ENCODE results near the gene PDXP. TPM values are rescaled to one million over a fixed set of nuclear protein-coding genes. Genes with fewer than 3 reads are reported as not detected.

The PDXP gene
- polyA plus RNA-seq, 1 donor (not counting 4 experiments of a cell fraction or from before 2014, with no cell fraction given) = 5.2 TPM

- Histone ChIP-seq H2AFZ (ENCODE audit: control insufficient read depth, low read length) (no peak overlapping the region), H3K27me3 (ENCODE audit: control insufficient read depth, extremely low read depth, insufficient read depth, low read length) (no peaks in the 10 kb centered on the region), H4K20me1 (ENCODE audit: control insufficient read depth, extremely low read depth, insufficient read depth, low read length) (no peaks in the 10 kb centered on the region), H3K79me2 (ENCODE audit: control insufficient read depth, insufficient read depth, low read length) (no peaks in the 10 kb centered on the region), H3K4me1 (ENCODE audit: control insufficient read depth, extremely low read depth, insufficient read depth, low read length) (peaks cover 8% of the 10 kb centered on the region), H3K4me3 (ENCODE audit: control insufficient read depth in 2 of 3, extremely low read depth in 1 of 3, insufficient read depth in 2 of 3, low read depth in 1 of 3, low read length in 3 of 3) (no peak overlapping the region), H3K36me3 (ENCODE audit: control insufficient read depth in 2 of 2, extremely low read depth in 1 of 2, insufficient read depth in 2 of 2, low read length in 2 of 2) (peaks cover 25 to 29% of the 10 kb centered on the region in 2 experiments), H3K27ac (ENCODE audit: control insufficient read depth, insufficient read depth, low read length) (no peak overlapping the region), H3K9me3 (ENCODE audit: control insufficient read depth, low read depth, low read length) (no peaks in the 10 kb centered on the region), H3K9ac (ENCODE audit: control insufficient read depth, extremely low read depth, insufficient read depth, low read length) (no peak overlapping the region), H3K9me1 (ENCODE audit: control insufficient read depth, extremely low read depth, insufficient read depth, low read length) (no peaks in the 10 kb centered on the region), H3K4me2 (ENCODE audit: control insufficient read depth, extremely low read depth, insufficient read depth, low read depth, low read length) (no peak overlapping the region)
- no peak for DNase-seq (ENCODE audit: low read depth, low spot score)
- FAIRE-seq = no peak
- dilution Hi-C loops (cut with MboI; ENCODE audit: extremely low pct_ligation_motif_present, low sequenced_read_pairs) = no loop called here
- TF ChIP-seq CTCF (optimal IDR thresholded peaks at IDR 0.05 in 1 of 3, IDR thresholded peaks at IDR 0.05 in 1 of 3, conservative IDR thresholded peaks at IDR 0.05 in 1 of 3; ENCODE audit: extremely low read depth in 1 of 3, insufficient read depth in 2 of 3, low read length in 3 of 3) (no peak), EZH2 (IDR thresholded peaks at IDR 0.05; ENCODE audit: low read length) (no peak)
These were observed 29.7 kb upstream of the PDXP start for GRCh38 chr22:37628830-37629229.

GRCh38 chr22:37629928-37630327 is 28.6 kb upstream of the PDXP start:
- no peaks in the 10 kb centered on the region for H3K9me1 ChIP-seq (ENCODE audit: control insufficient read depth, extremely low read depth, insufficient read depth, low read length)
- DNase-seq (ENCODE audit: low read depth, low spot score) = no peak
- H3K4me3 ChIP-seq (ENCODE audit: control insufficient read depth in 2 of 3, extremely low read depth in 1 of 3, insufficient read depth in 2 of 3, low read depth in 1 of 3, low read length in 3 of 3) = no peak overlapping the region
- H3K9ac ChIP-seq (ENCODE audit: control insufficient read depth, extremely low read depth, insufficient read depth, low read length) = no peak overlapping the region
- no peaks in the 10 kb centered on the region for H3K27me3 ChIP-seq (ENCODE audit: control insufficient read depth, extremely low read depth, insufficient read depth, low read length)
- H3K4me2 ChIP-seq (ENCODE audit: control insufficient read depth, extremely low read depth, insufficient read depth, low read depth, low read length) = no peak overlapping the region
- dilution Hi-C loops (cut with MboI; ENCODE audit: extremely low pct_ligation_motif_present, low sequenced_read_pairs) = no loop called here
- H2AFZ ChIP-seq (ENCODE audit: control insufficient read depth, low read length) = no peak overlapping the region
- H3K4me1 ChIP-seq (ENCODE audit: control insufficient read depth, extremely low read depth, insufficient read depth, low read length) = peaks cover 15% of the 10 kb centered on the region
- H3K79me2 ChIP-seq (ENCODE audit: control insufficient read depth, insufficient read depth, low read length) = no peaks in the 10 kb centered on the region
- H3K36me3 ChIP-seq (ENCODE audit: control insufficient read depth in 2 of 2, extremely low read depth in 1 of 2, insufficient read depth in 2 of 2, low read length in 2 of 2) = peaks cover 19 to 22% of the 10 kb centered on the region in 2 experiments
- H4K20me1 ChIP-seq (ENCODE audit: control insufficient read depth, extremely low read depth, insufficient read depth, low read length) = no peaks in the 10 kb centered on the region
- no peaks in the 10 kb centered on the region for H3K9me3 ChIP-seq (ENCODE audit: control insufficient read depth, low read depth, low read length)
- FAIRE-seq = no peak
- H3K27ac ChIP-seq (ENCODE audit: control insufficient read depth, insufficient read depth, low read length) = no peak overlapping the region
- TF ChIP-seq CTCF (optimal IDR thresholded peaks at IDR 0.05 in 1 of 3, IDR thresholded peaks at IDR 0.05 in 1 of 3, conservative IDR thresholded peaks at IDR 0.05 in 1 of 3; ENCODE audit: extremely low read depth in 1 of 3, insufficient read depth in 2 of 3, low read length in 3 of 3) (no peak), EZH2 (IDR thresholded peaks at IDR 0.05; ENCODE audit: low read length) (no peak)

All from keratinocyte (primary cell).